GM13976 (cell line): Measurements from ENCODE around the gene MYO9A.

Experiments
- DNase-seq: peaks from one replicate; pipeline ENCODE4 v3.0.0; 2012; ENCODE audit warnings: low spot score
- CTCF ChIP-seq: IDR thresholded peaks from 2 replicates; pipeline ENCODE4 v1.5.1; 2012; ENCODE audit warnings: borderline replicate concordance, mild to moderate bottlenecking; ENCODE audit not compliant: insufficient read depth; ENCODE audit errors: extremely low read depth, missing control alignments, control extremely low read depth
- in situ Hi-C: fragments of 300-500 bp; cut with MboI; formaldehyde crosslinking; loops from one replicate; pipeline ENCODE4 v1.12.0; 2022; ENCODE audit warnings: low sequenced_read_pairs, mixed read lengths, inconsistent platforms; ENCODE audit not compliant: unreplicated experiment

The MYO9A gene

GRCh38 chr15:72118017-72118978, at the start of gene MYO9A, which contains the start of gene SENP8:
Gene MYO9A (minus strand): TSS chr15:72118150. CDS start chr15:72046563, 71,587 bp downstream.
Gene SENP8 (plus strand): TSS chr15:72118403. CDS start chr15:72139624, 21,221 bp downstream.
- peak; percentile 98 for DNase-seq
- in situ Hi-C loops, result no loop called here
- TF ChIP-seq CTCF, result peak; percentile 34

- no peak for DNase-seq
- in situ Hi-C loops, result loop anchor here (25.0 kb wide), 1 partner anchor 705 kb away; no protein-coding TSS in a partner anchor
Observed at GRCh38 chr15:72167445-72167844, 49.5 kb upstream of the MYO9A start.

GRCh38 chr15:72166716-72167417, 48.9 kb upstream of the MYO9A start:
- TF ChIP-seq CTCF, result no peak
- DNase-seq, result peak; percentile 11
- in situ Hi-C loops, result loop anchor here (25.0 kb wide), 1 partner anchor 705 kb away; no protein-coding TSS in a partner anchor

More at GRCh38 chr15:72167445-72167844, 49.5 kb upstream of the MYO9A start:
- TF ChIP-seq CTCF, result no peak

GRCh38 chr15:72163719-72164118, 45.8 kb upstream of the MYO9A start:
- no peak for DNase-seq
- in situ Hi-C loops, result loop anchor here (25.0 kb wide), 1 partner anchor 701 kb away; no protein-coding TSS in a partner anchor
- TF ChIP-seq CTCF, result no peak

- in situ Hi-C loops, result loop anchor here (25.0 kb wide), 1 partner anchor 700 kb away; no protein-coding TSS in a partner anchor
- no peak for TF ChIP-seq CTCF
- DNase-seq, result no peak
Observed at GRCh38 chr15:72162569-72162968, 44.6 kb upstream of the MYO9A start.

- in situ Hi-C loops, result loop anchor here (25.0 kb wide), 1 partner anchor 699 kb away; no protein-coding TSS in a partner anchor
- no peak for TF ChIP-seq CTCF
- DNase-seq, result no peak
Observed at GRCh38 chr15:72161361-72162132, 43.6 kb upstream of the MYO9A start.
